ENCODE data around the gene GPBAR1.

The GPBAR1 gene

GRCh38 chr2:218244204-218244603 lies 16.6 kb upstream of the GPBAR1 start:
- H3K4me3 ChIP-seq (ENCODE audit: low read depth, low read length): no peak overlapping the region

- no peak overlapping the region for H3K4me3 ChIP-seq (ENCODE audit: low read depth, low read length)
Measured at GRCh38 chr2:218244665-218245064, 16.1 kb upstream of the GPBAR1 start.

GRCh38 chr2:218245214-218245613 lies 15.6 kb upstream of the GPBAR1 start:
- no peak overlapping the region for H3K4me3 ChIP-seq (ENCODE audit: low read depth, low read length)

- no peak overlapping the region for H3K4me3 ChIP-seq (ENCODE audit: low read depth, low read length)
Measured at GRCh38 chr2:218249691-218250090, 11.1 kb upstream of the GPBAR1 start.

GRCh38 chr2:218252509-218253231 lies 8.1 kb upstream of the GPBAR1 start:
- H3K4me3 ChIP-seq (ENCODE audit: low read depth, low read length): no peak overlapping the region

GRCh38 chr2:218253232-218253625 lies 7.6 kb upstream of the GPBAR1 start:
- no peak overlapping the region for H3K4me3 ChIP-seq (ENCODE audit: low read depth, low read length)

- no peak overlapping the region for H3K4me3 ChIP-seq (ENCODE audit: low read depth, low read length)
Measured at GRCh38 chr2:218255446-218255845, 5.4 kb upstream of the GPBAR1 start.

- H3K4me3 ChIP-seq (ENCODE audit: low read depth, low read length): no peak overlapping the region
Measured at GRCh38 chr2:218256612-218257350, 4.0 kb upstream of the GPBAR1 start.

- no peak overlapping the region for H3K4me3 ChIP-seq (ENCODE audit: low read depth, low read length)
Measured at GRCh38 chr2:218257390-218257981, 3.3 kb upstream of the GPBAR1 start.

GRCh38 chr2:218259099-218259961 lies 1.5 kb upstream of the GPBAR1 start:
- H3K4me3 ChIP-seq (ENCODE audit: low read depth, low read length): no peak overlapping the region

- no peak overlapping the region for H3K4me3 ChIP-seq (ENCODE audit: low read depth, low read length)
Measured at GRCh38 chr2:218260166-218260565, 649 bp upstream of the GPBAR1 start.

GRCh38 chr2:218261423-218262236 lies 815 bp downstream of the GPBAR1 start:
- no peak overlapping the region for H3K4me3 ChIP-seq (ENCODE audit: low read depth, low read length)

GRCh38 chr2:218262237-218262600 lies 1.4 kb downstream of the GPBAR1 start:
- no peak overlapping the region for H3K4me3 ChIP-seq (ENCODE audit: low read depth, low read length)

GRCh38 chr2:218262631-218263586 lies 2.1 kb downstream of the GPBAR1 start:
- no peak overlapping the region for H3K4me3 ChIP-seq (ENCODE audit: low read depth, low read length)

GRCh38 chr2:218263817-218264641 lies 3.2 kb downstream of the GPBAR1 start:
- no peak overlapping the region for H3K4me3 ChIP-seq (ENCODE audit: low read depth, low read length)

- no peak overlapping the region for H3K4me3 ChIP-seq (ENCODE audit: low read depth, low read length)
Measured at GRCh38 chr2:218264773-218265561, 4.2 kb downstream of the GPBAR1 start.

- H3K4me3 ChIP-seq (ENCODE audit: low read depth, low read length): no peak overlapping the region
Measured at GRCh38 chr2:218265626-218266025, 4.8 kb downstream of the GPBAR1 start.

Measured in iPS-11a (cell line).